ENCODE data around the gene CCDC71L.

DNA sequence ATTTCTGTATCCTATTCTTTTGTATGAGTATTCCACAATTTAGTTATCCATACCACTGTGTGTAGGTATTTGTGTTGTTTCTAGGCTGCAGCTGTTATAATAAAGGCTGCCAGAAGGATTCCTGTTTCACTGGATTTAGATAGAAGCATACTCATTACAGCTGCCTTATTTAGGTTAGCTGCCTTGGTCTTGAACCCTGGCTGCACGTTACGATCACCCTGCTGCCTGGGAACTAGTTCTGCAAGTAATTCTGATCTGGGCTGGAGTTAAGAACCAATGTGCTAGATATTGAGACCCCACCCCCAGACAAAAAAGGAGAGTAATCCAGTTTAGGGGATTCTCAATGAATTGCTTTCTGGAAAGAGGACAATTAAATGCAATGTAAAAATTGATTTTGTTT, 43.1 kb downstream of the CCDC71L start:
- TF ChIP-seq POLR2A (IDR thresholded peaks at IDR 0.05): no peak
- TF ChIP-seq, protein P1, sequence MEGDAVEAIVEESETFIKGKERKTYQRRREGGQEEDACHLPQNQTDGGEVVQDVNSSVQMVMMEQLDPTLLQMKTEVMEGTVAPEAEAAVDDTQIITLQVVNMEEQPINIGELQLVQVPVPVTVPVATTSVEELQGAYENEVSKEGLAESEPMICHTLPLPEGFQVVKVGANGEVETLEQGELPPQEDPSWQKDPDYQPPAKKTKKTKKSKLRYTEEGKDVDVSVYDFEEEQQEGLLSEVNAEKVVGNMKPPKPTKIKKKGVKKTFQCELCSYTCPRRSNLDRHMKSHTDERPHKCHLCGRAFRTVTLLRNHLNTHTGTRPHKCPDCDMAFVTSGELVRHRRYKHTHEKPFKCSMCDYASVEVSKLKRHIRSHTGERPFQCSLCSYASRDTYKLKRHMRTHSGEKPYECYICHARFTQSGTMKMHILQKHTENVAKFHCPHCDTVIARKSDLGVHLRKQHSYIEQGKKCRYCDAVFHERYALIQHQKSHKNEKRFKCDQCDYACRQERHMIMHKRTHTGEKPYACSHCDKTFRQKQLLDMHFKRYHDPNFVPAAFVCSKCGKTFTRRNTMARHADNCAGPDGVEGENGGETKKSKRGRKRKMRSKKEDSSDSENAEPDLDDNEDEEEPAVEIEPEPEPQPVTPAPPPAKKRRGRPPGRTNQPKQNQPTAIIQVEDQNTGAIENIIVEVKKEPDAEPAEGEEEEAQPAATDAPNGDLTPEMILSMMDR (IDR thresholded peaks at IDR 0.05): no peak
